SJCRH30 (cell line): ENCODE data around the gene ABAT. TPM values are rescaled to one million over a fixed set of nuclear protein-coding genes. Genes with fewer than 3 reads are reported as not detected.

Source experiments
- DNase-seq, 2 experiments: peaks; one replicate each; pipeline ENCODE4 v3.0.0-alpha.2; 2015 to 2020
- H3K27ac ChIP-seq: fragments of 250-450 bp; sonication (Bioruptor Pico); 2 replicates; pipeline ENCODE4 v1.5.1; 2020; ENCODE audit warnings: mild to moderate bottlenecking, moderate library complexity
- H3K27me3 ChIP-seq: fragments of 250-450 bp; sonication (Bioruptor Pico); 2 replicates; pipeline ENCODE4 v1.5.1; 2020; ENCODE audit warnings: mild to moderate bottlenecking, moderate library complexity
- H3K36me3 ChIP-seq: fragments of 250-450 bp; sonication (Bioruptor Pico); 2 replicates; pipeline ENCODE4 v1.5.1; 2020; ENCODE audit warnings: mild to moderate bottlenecking, moderate library complexity
- H3K4me1 ChIP-seq: fragments of 250-450 bp; sonication (Bioruptor Pico); 2 replicates; pipeline ENCODE4 v1.5.1; 2020; ENCODE audit warnings: mild to moderate bottlenecking, moderate library complexity
- H3K4me3 ChIP-seq: fragments of 250-450 bp; sonication (Bioruptor Pico); 2 replicates; pipeline ENCODE4 v1.5.1; 2020; ENCODE audit warnings: mild to moderate bottlenecking, moderate library complexity
- H3K9me3 ChIP-seq: fragments of 250-450 bp; sonication (Bioruptor Pico); replicated peaks from 2 replicates; pipeline ENCODE4 v1.5.1; 2020; ENCODE audit warnings: mild to moderate bottlenecking, moderate library complexity
- total RNA-seq: library from RNA; depleted of rRNA; stranded (reverse); fragments of >200 nt; shearing (Covaris generic); gene quantifications from 2 replicates; pipeline ENCODE4 v1.2.3, GENCODE V29; 2014

Gene ABAT
- total RNA-seq, 1 experiment from 2014 or later: 79.1 TPM

DNA sequence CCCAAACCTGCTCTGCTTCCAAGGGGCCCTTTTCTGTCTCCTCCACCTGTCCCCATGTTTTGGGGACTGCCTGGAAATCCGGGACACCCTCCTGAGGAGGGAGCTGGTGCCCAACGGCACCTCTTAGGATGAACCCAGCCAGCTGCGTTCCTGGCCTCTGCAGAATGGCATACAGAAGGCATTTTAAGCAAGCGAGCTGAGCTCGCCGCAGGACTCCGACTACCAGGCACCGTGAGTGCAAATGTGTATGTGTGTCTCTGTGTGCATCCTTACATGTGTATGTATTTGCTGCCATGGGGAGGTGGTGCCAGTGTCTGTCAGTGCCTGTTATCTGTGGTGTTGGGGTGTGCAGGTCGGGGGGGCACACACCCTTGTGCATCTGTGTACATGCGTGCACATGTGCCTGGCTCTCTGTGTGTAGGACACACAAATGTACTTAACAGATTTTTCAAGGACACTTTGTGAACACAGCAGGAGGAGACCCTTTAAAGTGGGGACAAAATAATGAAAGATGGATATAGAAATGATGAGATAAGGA, 39.3 kb downstream of the ABAT start:
- DNase-seq: peak; percentile 24 to 53
- no peaks in the 10 kb centered on the region for H3K36me3 ChIP-seq
- H3K9me3 ChIP-seq: no peaks in the 10 kb centered on the region
- H3K4me3 ChIP-seq: peak overlapping the region; percentile 60
- H3K27ac ChIP-seq: peak overlapping the region; percentile 94
- peaks cover 49% of the 10 kb centered on the region for H3K4me1 ChIP-seq
- no peaks in the 10 kb centered on the region for H3K27me3 ChIP-seq

DNA sequence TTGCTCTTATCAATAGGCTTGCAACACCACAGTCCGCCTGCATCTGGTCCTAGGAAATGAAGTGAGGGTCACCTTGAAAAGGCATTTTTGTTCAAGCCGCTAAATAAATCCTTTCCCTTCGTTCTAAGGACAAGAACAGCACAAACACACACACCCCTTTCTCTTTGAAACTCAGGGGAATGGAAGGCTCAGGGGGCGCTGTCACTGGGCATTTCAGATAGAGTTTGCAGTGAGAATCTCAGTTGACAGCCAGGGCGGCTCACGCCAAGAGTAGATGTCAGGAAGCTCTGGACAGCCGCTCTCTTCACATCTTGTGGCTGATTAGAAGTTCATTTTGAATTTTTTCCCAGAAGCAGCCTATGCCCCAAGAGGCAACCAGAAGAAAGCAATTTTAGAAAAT, 39.8 kb downstream of the ABAT start:
- Histone ChIP-seq H3K4me1 (peaks cover 54% of the 10 kb centered on the region), H3K9me3 (no peaks in the 10 kb centered on the region), H3K27ac (peak overlapping the region; percentile 94), H3K27me3 (no peaks in the 10 kb centered on the region), H3K36me3 (no peaks in the 10 kb centered on the region), H3K4me3 (peak overlapping the region; percentile 60)
- DNase-seq: peak in 1 of 2 experiments; percentile 27

DNA sequence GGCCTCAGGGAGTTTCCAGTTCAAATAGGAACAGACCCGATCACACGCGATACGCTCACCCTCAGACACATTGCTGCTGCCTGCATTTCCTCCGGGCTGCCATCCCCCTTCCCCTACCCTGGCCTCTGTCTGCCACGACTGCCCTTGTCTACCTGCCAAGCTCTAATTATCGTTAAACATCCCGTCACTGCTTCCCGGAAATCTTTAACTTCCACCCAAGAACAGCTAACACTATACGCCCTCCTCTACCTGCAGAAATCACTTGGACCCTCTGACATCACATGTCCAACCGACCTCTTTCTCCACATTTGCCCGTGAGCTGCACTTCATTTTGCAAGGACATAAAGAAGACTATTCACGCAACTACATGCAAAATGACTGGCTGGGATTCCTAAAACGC, 40.4 kb downstream of the ABAT start:
- no peaks in the 10 kb centered on the region for H3K36me3 ChIP-seq
- no peak overlapping the region for H3K4me3 ChIP-seq
- H3K4me1 ChIP-seq: peaks cover 60% of the 10 kb centered on the region
- H3K27me3 ChIP-seq: no peaks in the 10 kb centered on the region
- H3K27ac ChIP-seq: no peak overlapping the region
- no peak for DNase-seq
- H3K9me3 ChIP-seq: no peaks in the 10 kb centered on the region

DNA sequence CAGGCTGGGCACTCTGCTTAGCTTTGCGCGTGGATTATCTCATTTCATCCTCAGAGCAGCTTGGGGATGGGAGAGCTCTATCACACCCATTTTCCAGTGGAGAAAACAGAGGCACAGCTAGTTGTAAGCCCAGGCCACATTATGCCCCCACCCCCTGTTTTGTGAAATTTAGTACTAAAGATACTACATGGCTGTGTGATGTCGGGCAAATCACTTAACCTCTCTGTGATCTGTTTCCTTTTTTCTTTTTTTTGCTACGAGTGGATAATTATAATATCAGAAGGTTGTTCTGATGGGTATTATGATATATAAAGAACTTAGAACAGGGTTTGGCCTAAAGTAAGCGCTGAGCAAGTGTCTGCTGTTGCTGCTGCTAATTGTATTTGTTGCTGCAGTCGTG, 41.6 kb downstream of the ABAT start:
- Histone ChIP-seq H3K27ac (peak overlapping the region; percentile 100), H3K4me3 (no peak overlapping the region), H3K9me3 (no peaks in the 10 kb centered on the region), H3K36me3 (no peaks in the 10 kb centered on the region), H3K27me3 (no peaks in the 10 kb centered on the region), H3K4me1 (peaks cover 70% of the 10 kb centered on the region)
- DNase-seq: no peak

DNA sequence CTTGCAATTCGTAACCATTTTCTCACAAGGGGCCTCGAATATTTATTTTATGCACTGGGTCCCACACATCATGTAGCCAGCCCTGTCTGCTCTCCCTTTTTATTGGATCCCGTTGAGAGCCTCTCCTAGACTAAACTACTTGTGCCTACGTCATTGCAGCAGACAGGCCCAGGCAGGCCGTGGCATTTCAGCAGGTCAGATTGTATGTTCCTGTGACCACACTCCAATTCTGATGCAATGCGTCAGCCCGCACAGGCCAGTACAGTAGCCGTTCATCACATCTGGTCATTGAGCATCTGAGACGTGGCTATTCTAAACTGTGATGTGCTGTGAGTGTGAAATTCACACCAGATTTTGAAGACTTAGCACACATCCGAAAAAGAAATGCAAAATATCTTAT, 42.2 kb downstream of the ABAT start:
- Histone ChIP-seq H3K4me3 (no peak overlapping the region), H3K27ac (peak overlapping the region; percentile 100), H3K36me3 (no peaks in the 10 kb centered on the region), H3K4me1 (peaks cover 69% of the 10 kb centered on the region), H3K27me3 (no peaks in the 10 kb centered on the region), H3K9me3 (no peaks in the 10 kb centered on the region)
- DNase-seq: peak; percentile 95 to 98

- Histone ChIP-seq H3K9me3 (no peaks in the 10 kb centered on the region), H3K27me3 (no peaks in the 10 kb centered on the region), H3K4me3 (no peak overlapping the region), H3K36me3 (no peaks in the 10 kb centered on the region), H3K4me1 (peaks cover 66% of the 10 kb centered on the region), H3K27ac (peak overlapping the region; percentile 100)
- peak in 1 of 2 experiments; percentile 27 for DNase-seq
Measured at GRCh38 chr16:8717469-8717868, 43.1 kb downstream of the ABAT start.

DNA sequence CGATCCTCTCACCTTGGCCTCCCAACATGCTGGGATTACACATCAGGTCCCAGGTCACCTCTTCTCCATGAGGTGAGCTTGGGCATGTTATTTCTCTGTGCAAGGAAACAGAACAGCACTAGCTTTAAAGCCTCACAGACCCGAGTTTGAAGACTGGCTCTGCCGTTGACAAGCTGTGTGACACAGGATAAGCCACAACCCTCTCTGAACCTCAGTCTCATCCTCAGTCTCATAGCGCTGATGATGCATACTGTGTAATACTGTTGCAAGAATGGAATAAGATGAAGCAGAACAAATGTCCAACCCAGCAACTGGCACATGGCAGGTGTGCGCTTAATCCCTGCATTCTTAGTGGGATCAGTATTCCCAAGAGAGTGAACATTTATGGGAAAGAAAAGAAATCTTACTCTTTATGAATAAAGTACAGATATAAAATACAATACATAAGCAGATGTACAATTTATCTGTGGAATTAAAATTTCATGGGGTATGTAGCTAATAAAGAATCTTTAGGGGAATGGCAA, 43.5 kb downstream of the ABAT start:
- Histone ChIP-seq H3K27me3 (no peaks in the 10 kb centered on the region), H3K27ac (peak overlapping the region; percentile 100), H3K4me1 (peaks cover 65% of the 10 kb centered on the region), H3K36me3 (peaks cover 3% of the 10 kb centered on the region; the same call in 1 of the 2 replicates), H3K9me3 (no peaks in the 10 kb centered on the region), H3K4me3 (peak overlapping the region; percentile 30; the same call in 1 of the 2 replicates)
- peak; percentile 85 to 96 for DNase-seq

DNA sequence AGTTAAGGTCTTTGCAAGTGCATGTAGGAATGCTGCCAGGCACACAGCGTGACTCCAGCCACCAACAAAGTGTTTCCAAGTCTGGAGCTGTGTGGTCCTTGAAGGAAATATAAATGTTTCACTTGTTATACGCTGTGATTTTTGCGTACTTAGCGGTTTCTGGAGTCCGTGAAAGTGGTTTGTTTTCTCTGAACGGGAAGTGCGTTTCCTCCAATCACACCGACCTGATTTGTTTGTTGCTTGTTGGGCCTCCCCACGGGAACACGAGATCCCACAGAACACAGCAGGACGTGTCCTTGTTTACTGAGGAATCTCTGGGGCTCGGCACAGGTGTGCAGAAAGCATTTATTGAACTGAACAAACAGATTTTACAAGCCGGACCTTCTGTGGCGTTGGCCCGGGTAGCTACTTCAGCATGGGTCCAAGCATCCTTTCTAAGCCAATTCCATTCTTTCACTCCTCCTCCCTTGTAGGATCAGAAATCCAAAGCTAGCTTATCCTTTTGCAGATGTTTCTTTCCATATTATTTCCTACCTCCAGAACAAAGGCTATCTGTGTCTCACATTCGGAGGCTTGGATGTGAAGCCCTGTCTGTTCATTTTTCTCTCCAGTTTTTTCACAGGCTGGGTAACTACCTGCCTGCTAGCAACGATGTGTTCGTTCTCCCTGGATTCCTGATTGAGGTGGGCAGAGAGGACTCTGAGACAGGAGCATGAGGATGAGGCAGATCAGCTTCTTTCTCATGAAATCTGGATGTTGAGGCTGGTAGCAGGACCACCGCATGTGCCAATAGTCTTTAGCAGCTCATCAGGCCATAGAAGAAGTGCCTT, 44.6 kb downstream of the ABAT start:
- Histone ChIP-seq H3K27me3 (no peaks in the 10 kb centered on the region), H3K4me1 (peaks cover 61% of the 10 kb centered on the region), H3K27ac (peak overlapping the region; percentile 100), H3K36me3 (peaks cover 3% of the 10 kb centered on the region; the same call in 1 of the 2 replicates), H3K9me3 (no peaks in the 10 kb centered on the region), H3K4me3 (peak overlapping the region; percentile 30)
- DNase-seq: peak; percentile 47 to 71

- Histone ChIP-seq H3K4me3 (peak overlapping the region; percentile 50), H3K27ac (peak overlapping the region; percentile 100), H3K27me3 (no peaks in the 10 kb centered on the region), H3K36me3 (peaks cover 3% of the 10 kb centered on the region), H3K4me1 (peaks cover 57% of the 10 kb centered on the region), H3K9me3 (no peaks in the 10 kb centered on the region)
- peak; percentile 92 to 97 for DNase-seq
Measured at GRCh38 chr16:8720080-8720966, 45.9 kb downstream of the ABAT start.

DNA sequence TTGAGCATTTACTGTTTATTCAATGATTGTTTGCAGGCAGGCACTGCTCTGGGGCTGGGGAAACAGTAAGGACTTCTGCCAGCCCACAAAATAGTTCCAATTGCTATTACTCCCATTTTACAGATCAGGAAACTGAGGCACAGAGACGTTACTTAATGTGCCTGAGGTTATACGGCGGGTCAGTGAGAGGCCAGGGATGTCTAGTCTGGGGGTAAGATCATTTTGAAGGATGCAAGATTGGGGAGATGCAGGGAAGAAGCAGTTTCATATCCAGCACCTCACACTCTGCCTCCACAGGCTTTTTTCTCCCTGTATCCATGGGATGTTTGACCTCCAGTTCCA, 46.5 kb downstream of the ABAT start:
- peaks cover 53% of the 10 kb centered on the region for H3K4me1 ChIP-seq
- peaks cover 3% of the 10 kb centered on the region for H3K36me3 ChIP-seq
- DNase-seq: no peak
- no peaks in the 10 kb centered on the region for H3K27me3 ChIP-seq
- peak overlapping the region; percentile 50 for H3K4me3 ChIP-seq
- peak overlapping the region; percentile 100 for H3K27ac ChIP-seq
- H3K9me3 ChIP-seq: no peaks in the 10 kb centered on the region

- H3K9me3 ChIP-seq: no peaks in the 10 kb centered on the region
- peak overlapping the region; percentile 50 for H3K4me3 ChIP-seq
Measured at GRCh38 chr16:8721336-8722024, 47.1 kb downstream of the ABAT start.

GRCh38 chr16:8722025-8722348, 47.6 kb downstream of the ABAT start:
- Histone ChIP-seq H3K27ac (0 out of 2 replicates have a peak overlapping the region, but pooled peaks have one; percentile 100), H3K9me3 (no peaks in the 10 kb centered on the region), H3K36me3 (peaks cover 3% of the 10 kb centered on the region)

More at GRCh38 chr16:8721336-8722024, 47.1 kb downstream of the ABAT start:
- Histone ChIP-seq H3K36me3 (peaks cover 3% of the 10 kb centered on the region), H3K4me1 (peaks cover 50% of the 10 kb centered on the region), H3K27ac (peak overlapping the region; percentile 100), H3K27me3 (no peaks in the 10 kb centered on the region)
- no peak for DNase-seq

GRCh38 chr16:8725513-8726178, 51.2 kb downstream of the ABAT start:
- Histone ChIP-seq H3K9me3 (no peaks in the 10 kb centered on the region), H3K4me1 (peaks cover 18% of the 10 kb centered on the region), H3K36me3 (peaks cover 3% of the 10 kb centered on the region), H3K4me3 (no peak overlapping the region), H3K27me3 (no peaks in the 10 kb centered on the region), H3K27ac (no peak overlapping the region)
- no peak for DNase-seq

More at GRCh38 chr16:8722025-8722348, 47.6 kb downstream of the ABAT start:
- no peak overlapping the region for H3K4me3 ChIP-seq
- peaks cover 50% of the 10 kb centered on the region for H3K4me1 ChIP-seq
- DNase-seq: no peak
- H3K27me3 ChIP-seq: no peaks in the 10 kb centered on the region
